ENCODE data around the gene TPRX1.

GRCh38 chr19:47758443-47758804, 45.9 kb downstream of the TPRX1 start:
- TF ChIP-seq CTCF (IDR thresholded peaks at IDR 0.05) = no peak
- TF ChIP-seq POLR2A (IDR thresholded peaks at IDR 0.05) = no peak

All from testis (tissue), 2 donors.